HG03108 (cell line): Measurements from ENCODE around the gene PROSER3.
A peak's percentile ranks its signal among the peaks of the same experiment; 100 is the strongest.
"Not testable (repeated sequence)": the region's sequence is repeated elsewhere in the genome, so short reads cannot be mapped to it uniquely, and the experiment has no call there.

ENCODE experiments used
- ATAC-seq: cut with Tn5 transposase; IDR thresholded peaks from one replicate; pipeline ENCODE4 v1.9.1; 2021; ENCODE audit warnings: moderate library complexity; ENCODE audit not compliant: unreplicated experiment

PROSER3 gene

DNA sequence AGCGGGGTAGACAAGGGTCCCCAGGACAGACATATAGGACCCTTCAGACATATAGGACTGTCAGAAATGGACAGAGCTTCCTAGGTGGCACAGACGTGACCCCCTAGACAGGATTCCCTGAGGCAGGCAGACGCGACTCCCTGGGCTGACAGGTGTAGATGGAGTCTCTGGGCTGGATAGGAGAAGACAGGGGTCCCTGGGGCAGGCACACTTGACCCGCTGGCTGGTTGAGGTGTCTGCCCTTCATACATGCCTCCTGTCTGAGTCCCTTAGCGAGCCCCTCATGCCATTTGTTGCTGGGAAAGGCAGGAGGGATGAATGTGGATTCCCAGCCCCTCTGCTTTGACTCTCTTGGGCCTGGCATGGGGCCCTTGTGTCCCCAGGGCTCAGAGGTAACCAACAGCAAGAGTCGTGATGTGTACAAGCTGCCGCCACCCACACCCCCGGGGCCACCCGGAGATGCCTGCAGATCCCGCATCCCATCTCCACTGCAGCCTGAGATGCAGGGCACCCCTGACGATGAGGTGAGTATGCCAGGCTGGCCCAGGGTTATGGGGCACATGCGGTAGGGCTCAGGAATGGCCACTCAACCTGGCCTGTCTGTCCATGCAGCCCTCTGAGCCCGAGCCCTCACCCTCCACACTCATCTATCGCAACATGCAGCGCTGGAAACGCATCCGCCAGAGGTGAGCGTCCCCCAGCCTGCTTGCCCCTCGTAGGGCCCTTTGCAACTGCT is 4.2 kb upstream of the PROSER3 start:
- no peak for ATAC-seq

DNA sequence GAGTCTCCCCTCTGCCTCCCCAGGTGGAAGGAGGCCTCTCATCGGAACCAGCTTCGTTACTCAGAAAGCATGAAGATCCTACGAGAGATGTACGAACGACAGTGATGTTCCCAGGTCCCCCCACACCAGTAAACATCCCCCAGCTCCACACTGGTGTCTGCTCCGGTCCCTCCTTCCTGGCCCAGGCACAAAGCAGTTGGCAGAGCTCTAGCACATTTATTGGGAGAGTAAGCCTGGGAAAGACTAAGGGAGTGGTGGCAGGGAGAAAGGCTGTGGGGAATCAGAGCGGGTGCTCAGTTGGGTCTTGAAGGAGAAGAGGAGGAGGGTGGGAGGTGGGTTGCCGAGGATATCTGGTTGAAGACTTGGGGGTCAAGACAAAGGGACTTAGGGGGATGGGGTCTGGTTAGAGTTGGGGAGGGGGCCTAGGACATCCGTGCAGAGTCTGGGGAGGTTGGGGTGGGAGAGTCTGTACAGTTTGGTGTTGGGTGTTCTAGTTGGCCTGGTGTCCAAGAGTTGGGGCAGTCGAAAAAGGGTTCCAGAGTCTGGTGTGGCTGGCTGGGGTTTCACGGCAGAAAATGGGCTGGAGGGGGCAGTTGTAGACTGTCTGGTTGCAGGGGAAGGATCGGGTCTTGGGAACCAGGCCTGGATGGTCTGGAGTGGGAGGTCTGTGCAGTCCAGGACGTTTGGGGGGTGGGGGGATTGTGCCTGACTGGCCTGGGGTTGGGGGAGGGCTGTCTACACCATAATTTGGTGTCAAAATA is 3.4 kb upstream of the PROSER3 start:
- no peak for ATAC-seq

DNA sequence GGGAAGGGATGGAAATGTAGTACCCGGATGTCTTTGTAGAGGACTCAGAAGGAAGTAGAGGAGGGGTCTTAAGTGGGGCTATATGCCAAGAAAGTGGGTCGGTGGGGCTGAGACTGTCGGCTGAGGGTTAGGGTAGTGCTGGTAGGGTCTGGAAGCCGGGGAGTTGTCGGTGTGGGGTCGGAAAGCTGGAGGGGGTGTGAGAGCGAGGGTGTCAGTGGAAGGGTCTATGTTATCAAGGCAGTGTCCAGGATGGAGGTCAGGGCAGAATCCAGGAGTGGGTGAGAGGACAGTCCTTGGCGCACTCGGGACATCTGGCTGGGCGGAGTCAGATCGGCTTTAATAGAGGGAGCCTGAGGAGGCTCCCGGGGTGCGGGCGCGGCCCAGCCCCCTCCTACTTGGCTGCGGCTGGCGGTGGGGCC is 2.8 kb upstream of the PROSER3 start:
- no peak for ATAC-seq

DNA sequence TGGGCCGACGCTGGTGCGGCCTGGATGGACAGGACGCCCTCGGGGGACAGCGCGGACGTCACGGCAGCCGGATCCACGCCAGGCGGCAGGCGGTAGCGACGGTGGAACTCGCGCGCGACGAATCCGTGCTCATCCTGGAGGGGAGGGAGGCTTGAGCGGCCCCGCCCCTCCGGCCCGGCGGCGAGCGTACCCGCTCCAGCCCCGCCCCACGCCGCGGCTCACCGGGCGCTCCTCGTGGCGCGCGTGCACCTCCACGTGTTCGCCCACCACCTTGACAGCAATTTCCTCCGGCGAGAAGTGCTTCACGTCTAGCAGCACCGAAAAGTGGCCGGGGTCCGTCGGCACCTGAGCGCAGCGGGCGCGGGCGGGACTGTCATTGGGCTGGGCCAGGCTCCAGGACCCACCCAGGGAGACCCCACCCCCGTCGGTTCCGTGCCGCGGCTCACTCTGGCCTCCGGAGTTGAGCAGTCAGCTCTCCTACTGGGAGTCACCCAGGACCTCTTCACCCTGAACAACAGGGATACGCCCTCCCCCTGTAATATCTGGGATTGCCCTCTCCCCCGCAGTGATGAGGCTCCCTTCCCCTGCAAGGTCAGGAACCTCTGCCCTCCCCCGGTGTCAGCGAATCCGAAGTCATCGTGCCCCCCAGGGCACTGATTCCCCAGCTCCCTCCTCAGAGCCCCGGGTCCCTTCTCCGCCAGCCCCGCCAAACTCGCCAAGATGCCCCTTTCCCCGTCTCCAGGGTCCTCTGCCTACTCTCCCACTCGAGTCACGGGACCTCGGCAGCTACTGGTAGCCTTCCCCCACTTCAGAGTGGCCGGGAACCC is 2.2 kb upstream of the PROSER3 start:
- ATAC-seq = no peak

DNA sequence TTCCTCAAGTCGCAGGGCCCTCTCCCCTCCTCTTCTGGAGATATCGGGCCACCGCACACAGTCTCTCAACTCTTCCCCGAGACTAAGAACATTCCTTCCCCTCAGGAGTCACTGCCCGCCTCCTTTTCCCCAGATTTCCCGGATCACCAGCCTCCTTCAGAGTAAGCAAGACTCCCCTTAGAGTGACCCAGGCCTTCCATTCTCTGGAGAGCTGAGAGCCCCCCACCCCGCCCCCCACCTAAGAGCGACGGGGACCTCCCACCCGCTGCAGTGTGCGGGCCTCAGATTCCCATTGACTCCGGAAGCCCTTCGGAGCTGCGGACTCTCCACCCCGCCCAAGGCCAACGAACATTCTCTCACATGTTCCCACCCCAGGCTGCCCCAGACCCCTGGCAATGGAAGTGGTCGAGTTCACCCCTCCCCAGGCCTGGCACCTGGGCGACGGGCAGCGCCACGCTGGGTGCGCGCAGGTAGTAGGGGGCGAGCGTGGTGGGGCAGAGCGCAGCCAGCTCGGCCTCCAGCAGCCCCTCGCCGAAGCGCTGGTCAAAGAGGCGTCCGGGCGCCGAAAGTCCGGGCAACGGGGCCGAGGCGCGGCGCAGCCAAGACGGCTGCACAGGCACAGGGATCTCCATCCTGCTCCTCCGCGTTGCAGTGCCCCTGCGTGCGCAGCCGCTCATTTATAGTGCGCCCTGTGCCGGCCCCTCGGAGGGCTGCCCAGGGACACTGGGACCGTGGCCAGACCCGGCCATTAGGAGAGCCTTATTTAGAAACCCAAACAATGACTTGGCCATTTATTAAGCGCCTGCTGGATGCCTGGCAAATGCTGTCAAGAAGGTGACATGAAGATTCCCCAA is 1.4 kb upstream of the PROSER3 start, which contains the start of gene HSPB6:
Gene HSPB6, minus strand, starts transcription at position 653 of the 854 bp plus-strand sequence. Its CDS starts 21 bp downstream, at position 632.
- no peak for ATAC-seq

DNA sequence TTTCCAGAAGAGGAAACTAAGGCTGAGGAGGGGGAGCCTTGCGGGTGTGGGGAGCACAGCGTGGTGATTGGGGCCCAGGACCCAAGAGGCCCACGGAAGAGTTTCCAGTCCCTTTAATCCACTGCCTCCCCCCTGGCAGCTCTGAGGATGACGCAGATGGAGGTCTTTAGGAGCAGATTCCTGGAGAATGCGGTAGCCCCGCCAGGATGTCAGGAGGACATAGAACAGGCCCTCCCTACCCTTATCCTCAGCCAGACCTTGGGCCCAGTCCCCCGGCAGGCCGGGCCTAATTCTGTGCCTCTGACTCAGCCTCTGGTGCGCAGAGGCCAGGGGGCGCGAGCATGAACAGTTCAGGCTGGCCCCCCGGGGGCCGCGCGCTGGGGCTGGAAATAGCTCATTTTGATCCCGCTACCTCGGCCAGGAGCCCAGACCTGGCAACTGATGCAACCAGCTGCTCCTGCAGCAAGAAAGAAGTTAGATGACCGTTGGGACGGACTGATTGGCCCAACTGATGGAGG is 686 bp upstream of the PROSER3 start:
- peak; percentile 7 for ATAC-seq

DNA sequence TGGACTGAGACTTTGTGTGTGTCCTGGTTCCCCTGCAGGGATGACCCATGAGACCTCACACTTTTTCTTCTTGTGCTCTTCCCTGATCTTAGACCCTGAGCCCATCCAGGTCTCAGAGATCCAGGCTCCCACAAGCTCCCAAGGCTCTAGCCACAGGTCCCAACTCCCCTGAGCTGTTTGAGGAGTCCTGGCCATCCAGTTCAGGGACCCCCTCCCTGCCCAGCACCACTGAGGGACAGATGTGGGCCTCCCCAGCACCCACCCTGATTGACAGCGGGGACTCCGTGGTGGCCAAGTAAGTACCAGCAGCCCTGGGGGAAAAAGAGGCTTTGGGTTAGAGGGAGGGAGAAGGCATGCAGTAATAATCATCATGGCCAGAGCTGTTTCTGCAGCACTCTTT is 1.7 kb downstream of the PROSER3 start:
- no peak for ATAC-seq

DNA sequence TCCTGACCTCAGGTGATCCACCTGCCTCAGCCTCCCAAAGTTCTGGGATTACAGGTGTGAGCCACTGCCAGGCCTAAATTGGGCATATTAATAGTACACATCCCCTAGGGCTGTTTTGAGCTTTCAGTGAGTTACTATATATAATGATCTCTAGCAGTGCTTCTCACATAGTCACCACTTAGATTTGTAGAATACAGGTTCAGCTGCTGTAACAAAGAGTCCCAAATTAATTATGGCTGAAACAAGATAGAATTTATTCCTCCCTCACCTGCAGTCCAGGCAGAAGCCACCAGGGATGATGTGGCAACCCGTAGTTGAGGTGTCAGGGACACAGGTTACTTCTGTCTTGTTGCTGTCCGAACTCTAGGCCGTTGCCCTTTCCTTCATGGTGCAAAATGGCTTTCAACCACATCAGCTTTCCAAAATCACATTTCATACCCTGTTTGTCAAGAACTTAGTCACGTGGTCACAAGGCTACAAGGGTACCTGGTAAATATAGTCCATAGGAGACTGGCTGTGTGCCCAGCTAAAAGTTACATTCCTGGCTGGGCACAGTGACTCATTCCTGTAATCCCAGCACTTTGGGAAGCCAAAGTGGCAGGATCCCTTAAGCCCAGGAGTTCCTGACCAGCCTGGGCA is 2.9 kb downstream of the PROSER3 start:
- ATAC-seq = no peak

DNA sequence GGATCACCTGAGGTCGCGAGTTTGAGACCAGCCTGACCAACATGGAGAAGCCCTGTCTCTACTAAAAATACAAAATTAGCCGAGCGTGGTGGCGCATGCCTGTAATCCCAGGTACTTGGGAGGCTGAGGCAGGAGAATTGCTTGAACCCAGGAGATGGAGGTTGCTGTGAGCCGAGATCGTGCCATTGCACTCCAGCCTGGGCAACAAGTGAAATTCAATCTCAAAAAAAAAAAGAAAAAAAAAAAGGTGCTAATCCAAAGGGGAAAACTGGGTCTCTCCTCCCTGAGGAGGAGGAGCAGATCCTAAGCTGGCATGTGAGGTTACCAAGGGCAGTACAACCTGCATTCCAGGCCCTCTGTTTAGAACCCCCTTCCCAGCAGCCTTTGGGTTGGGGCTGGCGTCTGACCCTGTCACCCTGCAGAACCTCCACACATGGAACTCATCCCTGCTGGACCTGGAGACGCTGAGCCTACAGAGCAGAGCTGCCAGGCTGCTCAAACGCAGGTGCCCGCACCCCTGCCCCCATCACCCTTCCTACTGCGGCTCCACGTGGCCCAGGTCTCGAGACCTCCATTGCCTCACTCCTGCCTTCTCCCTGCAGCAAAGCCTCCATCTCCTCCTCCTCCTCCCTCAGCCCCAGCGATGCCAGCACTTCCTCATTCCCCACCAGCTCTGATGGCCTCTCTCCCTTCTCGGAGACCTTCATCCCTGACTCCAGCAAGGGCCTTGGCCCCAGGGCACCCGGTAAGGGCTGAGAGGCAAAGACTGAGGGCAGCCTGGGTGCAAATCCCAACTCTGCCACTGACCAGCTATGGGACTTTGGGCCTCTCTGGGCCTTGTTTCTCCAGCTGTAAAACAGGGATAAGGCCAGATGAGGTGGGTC is 6.7 kb downstream of the PROSER3 start:
- no peak for ATAC-seq

DNA sequence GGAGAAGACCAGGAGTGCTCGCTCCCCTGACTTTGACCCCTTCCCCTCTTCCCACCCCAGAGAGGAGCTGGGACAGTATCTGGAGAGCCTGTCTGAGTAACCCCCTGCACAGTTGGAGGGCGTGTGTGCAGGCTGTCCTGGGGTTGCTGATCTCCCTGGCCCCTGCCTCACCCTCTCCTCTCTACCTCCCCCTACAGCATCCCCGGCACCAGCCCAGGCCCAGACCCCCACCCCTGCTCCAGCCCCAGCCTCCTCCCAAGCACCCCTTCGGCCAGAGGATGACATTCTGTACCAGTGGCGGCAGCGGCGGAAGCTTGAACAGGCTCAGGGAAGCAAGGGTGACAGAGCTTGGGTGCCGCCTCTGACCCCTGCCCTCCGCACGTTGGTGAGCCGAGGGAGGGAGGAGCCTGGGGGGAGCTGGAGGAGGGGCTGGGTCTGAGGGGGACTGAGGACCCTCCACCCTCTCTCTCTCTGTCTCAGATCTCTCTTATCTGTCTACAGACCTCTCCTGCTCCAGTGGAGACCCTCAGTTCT is 8.7 kb downstream of the PROSER3 start:
- no peak for ATAC-seq

DNA sequence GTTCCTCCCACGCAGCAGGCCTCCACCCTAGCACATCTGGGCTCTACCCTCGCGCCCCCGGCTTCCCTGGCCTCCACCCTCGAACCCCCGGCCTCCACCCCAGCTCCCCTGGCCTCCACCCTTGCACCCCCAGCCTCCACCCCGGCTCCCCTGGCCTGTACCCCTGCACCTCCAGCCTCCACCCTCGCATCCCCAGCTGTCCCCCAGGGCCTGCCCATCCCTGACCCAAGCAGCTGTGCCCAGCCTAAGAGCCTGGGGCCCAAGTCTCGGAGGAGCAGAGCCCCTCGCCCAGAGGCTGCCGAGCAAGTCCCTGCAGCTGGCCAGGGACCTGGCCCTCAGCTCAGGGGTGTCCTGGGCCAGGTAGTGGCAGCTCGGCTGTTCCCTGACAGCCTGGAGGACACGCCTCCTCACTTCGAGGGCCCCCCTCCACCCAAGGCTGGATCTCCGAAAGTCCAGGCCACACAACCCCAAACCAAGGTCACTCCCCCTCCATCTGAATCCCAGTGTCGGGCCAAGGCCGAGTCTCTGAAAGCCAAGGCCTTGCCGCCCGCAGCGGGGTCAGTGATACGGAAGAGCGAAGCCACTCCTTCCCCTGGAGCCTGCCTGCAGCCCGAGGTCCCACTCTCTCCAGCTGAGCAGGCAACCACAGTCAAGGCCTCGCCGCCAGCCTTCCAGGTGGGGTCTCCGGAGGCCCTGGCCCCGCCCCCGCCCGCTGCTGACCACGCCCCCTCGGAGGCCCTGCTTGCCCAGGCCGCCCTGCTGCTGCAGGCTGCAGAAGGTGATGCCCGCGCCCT is 9.5 kb downstream of the PROSER3 start:
- no peak for ATAC-seq

DNA sequence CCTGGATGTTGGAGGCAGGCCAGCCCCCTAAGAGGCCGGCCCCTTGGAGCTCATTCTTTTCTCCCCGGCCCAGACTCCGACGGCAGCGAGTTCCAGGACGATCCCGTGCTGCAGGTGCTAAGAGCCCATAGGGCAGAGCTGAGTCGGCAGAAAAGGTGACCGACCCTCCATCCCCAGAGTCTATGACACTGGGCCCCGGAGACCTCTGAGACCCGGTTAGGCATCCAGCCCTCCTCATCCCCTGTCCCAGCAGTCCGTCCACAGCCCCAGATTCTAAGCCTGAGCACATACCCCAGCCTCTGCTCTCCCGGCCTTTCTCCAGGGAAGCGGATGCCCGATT is 10.1 kb downstream of the PROSER3 start:
- ATAC-seq = no peak

DNA sequence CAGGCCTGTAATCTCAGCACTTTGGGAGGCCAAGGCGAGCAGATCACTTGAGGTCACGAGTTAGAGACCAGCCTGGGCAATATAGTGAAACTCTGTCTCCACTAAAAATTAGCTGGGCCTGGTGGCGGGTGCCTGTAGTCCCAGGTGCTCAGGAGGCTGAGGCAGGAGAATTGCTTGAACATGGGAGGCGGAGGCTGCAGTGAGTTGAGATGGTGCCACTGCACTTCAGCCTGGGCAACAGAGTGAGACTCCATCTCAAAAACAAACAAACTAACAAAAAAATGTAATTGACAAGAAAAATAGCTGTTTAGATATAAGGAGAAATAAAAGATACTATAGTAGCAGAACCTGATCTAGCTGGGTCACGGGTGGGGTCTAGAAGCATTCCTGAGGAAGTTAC is 14.4 kb downstream of the PROSER3 start:
- ATAC-seq = not testable (repeated sequence)

DNA sequence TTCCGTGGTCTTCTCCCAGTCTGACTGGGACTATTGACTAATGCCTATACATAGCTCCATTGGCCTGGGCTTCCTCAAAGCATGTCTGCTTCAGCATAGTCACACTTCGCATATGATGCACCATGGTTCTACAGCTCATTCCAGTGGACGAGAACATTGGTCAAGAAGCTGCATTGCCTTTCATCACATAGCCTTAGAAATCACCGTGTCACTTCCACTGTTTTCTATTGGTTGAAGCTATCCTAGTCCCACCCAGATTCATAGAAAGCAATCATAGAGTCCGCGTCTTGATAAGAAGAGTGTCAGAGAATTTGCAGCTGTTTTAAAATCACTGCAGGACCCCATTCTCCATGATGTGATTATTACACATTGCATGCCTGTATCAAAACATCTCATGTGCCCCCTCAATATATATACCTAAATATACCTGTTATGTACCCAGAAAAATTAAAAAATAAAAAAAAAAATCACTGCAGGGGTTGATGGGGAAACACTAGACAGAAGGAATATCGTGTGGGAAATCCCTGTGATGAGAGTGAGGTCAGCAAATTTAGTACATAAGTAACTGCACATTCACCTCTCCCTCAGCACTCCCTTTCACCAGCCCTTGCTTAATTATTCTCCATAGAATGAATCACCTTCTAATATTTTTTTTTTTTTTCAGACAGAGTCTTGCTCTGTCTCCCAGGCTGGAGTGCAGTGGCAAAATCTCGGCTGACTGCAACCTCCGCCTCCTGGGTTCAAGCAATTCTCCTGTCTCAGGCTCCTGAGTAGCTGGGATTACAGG is 15.2 kb downstream of the PROSER3 start:
- no peak for ATAC-seq

DNA sequence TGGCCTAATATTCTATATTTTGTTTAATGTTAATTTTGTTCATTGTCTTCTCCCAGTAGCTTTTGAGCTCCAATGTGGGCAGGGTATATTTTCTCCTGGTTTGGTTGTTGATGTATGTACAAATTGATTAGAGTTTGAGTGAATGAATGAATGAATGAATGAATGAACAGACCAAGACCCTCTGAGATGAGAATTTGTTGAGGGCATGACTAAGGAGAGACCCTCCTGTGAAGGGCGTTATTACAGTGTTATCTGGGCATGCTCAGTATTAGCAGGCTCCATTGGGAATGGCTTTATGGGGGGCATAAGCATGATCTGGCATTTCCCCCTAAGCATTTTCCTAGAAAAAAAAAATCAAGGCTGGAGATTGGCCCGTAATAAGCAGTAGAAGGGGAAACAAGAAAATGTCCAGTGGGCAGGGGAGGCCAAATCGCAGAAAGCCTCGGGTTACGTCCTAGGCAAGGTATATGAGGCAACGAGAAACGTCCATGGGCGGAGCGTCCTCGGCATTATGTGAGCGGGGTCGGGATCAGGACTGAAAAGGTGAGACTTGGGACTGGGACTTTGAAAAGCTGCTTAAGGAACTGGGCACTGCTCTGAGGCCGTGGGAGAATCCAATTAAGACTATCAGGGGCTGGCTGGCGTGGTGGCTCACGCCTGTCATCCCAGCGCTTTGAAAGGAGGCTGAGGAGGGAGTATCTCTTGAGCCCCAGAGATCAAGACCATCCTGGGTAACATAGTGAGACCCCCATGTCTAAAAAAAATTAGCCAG is 16.5 kb downstream of the PROSER3 start:
- no peak for ATAC-seq

DNA sequence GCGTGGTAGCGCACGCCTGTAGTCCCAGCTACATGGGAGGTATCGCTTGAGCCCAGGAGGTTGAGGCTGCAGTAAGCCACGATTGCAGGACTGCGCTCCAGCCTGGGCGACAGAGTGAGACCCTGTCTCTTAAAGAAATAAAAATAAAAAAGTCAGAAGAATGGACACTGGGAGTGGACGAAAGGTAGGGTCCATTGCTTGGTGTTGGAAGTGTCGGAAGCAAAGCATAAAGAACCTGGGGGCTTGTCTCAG is 17.0 kb downstream of the PROSER3 start:
- ATAC-seq = no peak
